KOPT-K1 (cell line): ENCODE data around the gene STRN.
"Not testable (repeated sequence)": the region's sequence is repeated elsewhere in the genome, so short reads cannot be mapped to it uniquely, and the experiment has no call there.

Experiments
- H3K27ac ChIP-seq: fragments of 200-600 bp; sonication (generic); 2 replicates; pipeline ENCODE4 v1.5.1; 2016; ENCODE audit warnings: antibody characterized with exemption, mild to moderate bottlenecking, low read depth, low read length; ENCODE audit not compliant: poor library complexity, severe bottlenecking
- H3K36me3 ChIP-seq: fragments of 200-600 bp; sonication (generic); 2 replicates; pipeline ENCODE4 v1.5.1; 2017; ENCODE audit warnings: antibody characterized with exemption, mild to moderate bottlenecking, low read length, moderate library complexity; ENCODE audit not compliant: insufficient read depth
- H3K9me3 ChIP-seq: fragments of 200-600 bp; sonication (generic); 2 replicates; pipeline ENCODE4 v1.5.1; 2017; ENCODE audit warnings: antibody characterized with exemption, low read length, mild to moderate bottlenecking; ENCODE audit not compliant: insufficient read depth, poor library complexity, severe bottlenecking

STRN gene

GRCh38 chr2:36855429-36855828 is 110.9 kb downstream of the STRN start:
- H3K9me3 ChIP-seq, result no peaks in the 10 kb centered on the region
- no peak overlapping the region for H3K27ac ChIP-seq
- H3K36me3 ChIP-seq, result peaks cover 53% of the 10 kb centered on the region

- H3K27ac ChIP-seq, result no peak overlapping the region
- no peaks in the 10 kb centered on the region for H3K9me3 ChIP-seq
- peaks cover 59% of the 10 kb centered on the region for H3K36me3 ChIP-seq
Measured at GRCh38 chr2:36854241-36854640, 112.1 kb downstream of the STRN start.

GRCh38 chr2:36849265-36849664 is 117.1 kb downstream of the STRN start:
- Histone ChIP-seq H3K27ac (no peak overlapping the region), H3K9me3 (no peaks in the 10 kb centered on the region), H3K36me3 (peaks cover 49% of the 10 kb centered on the region)

GRCh38 chr2:36843838-36844237 is 122.5 kb downstream of the STRN start:
- Histone ChIP-seq H3K36me3 (peaks cover 18% of the 10 kb centered on the region), H3K27ac (no peak overlapping the region), H3K9me3 (no peaks in the 10 kb centered on the region)

- no peak overlapping the region for H3K27ac ChIP-seq
- H3K9me3 ChIP-seq, result no peaks in the 10 kb centered on the region
- peaks cover 5% of the 10 kb centered on the region; the same call in 1 of the 2 replicates for H3K36me3 ChIP-seq
Measured at GRCh38 chr2:36839976-36840617, 126.2 kb downstream of the STRN start.

DNA sequence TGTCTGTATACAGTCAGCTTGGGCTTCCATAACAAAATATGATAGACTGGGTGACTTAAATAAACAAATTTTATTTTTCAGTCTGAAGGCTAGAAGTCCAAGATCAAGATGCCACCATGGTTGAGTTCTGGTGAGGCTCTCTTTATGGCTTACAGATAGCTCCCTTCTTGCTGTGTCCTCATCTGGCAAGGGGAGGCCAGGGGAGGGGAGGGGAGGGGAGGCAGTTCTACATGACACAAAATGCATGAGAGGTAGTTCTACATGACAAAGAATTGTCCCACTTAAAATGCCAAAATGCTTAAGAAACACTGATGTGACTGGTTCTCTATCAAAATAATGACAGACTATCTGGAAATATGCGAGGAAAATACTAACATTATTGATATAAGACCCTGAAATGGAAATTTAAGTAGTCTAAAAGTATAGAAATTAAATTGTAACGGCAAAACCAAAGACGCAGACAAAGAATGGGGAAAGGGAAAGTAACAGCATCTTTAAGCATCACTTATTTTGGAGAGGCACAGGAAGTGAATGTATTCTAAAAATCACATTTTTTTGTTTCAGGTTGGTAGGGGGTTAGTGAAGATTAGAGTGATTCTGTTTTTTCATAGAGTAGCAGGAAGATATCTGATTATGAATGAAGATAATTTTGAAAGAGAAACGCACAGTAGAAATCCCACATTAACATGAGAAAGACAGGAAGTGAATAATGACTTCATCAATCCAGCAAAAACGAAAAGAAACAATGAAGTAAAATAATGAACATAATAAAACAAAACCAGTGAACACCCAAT is 131.4 kb downstream of the STRN start:
- H3K36me3 ChIP-seq, result no peaks in the 10 kb centered on the region
- no peak overlapping the region for H3K27ac ChIP-seq

DNA sequence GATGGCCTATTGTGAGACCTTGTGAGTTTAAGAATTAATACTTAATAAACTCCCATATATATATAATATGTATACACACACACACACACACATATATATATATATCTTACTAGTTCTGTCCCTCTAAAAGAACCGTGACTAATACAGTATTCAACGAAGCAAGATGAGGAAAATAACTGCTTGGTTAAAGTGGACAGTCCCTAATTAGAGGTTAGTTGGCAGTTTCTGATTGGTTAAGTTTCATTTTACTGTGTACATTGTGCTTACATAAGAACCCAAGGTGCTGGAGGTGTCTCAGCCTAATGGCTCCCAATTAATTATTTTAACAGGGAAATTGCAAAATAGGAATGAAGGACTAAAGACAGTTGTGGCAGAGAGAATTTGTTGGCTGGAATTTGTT is 132.1 kb downstream of the STRN start:
- Histone ChIP-seq H3K27ac (no peak overlapping the region), H3K9me3 (no peaks in the 10 kb centered on the region)

More for the DNA sequence above, 131.4 kb downstream of the STRN start:
- H3K9me3 ChIP-seq, result no peaks in the 10 kb centered on the region

DNA sequence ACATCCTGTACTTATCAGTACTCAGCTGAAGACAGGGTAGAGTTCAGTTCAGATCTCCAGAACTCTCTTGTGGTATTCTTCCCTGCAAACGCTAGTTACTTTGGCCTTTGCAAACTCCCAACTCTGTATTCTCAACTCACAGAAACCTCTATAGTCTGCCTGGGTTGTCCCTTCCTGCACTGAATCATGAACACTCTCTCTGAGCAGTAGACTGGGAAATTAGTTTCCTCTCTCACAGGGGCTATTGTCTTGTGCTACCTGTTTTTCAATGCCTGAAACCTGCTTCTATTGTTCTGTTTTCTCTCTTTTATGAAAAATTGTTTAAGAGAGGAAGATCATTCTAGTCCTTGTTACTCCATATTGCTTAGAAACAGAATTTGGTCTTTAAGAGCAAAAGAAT is 135.2 kb downstream of the STRN start:
- no peak overlapping the region for H3K27ac ChIP-seq
- no peaks in the 10 kb centered on the region for H3K9me3 ChIP-seq
- H3K36me3 ChIP-seq, result no peaks in the 10 kb centered on the region

More for the DNA sequence above, 132.1 kb downstream of the STRN start:
- no peaks in the 10 kb centered on the region for H3K36me3 ChIP-seq

DNA sequence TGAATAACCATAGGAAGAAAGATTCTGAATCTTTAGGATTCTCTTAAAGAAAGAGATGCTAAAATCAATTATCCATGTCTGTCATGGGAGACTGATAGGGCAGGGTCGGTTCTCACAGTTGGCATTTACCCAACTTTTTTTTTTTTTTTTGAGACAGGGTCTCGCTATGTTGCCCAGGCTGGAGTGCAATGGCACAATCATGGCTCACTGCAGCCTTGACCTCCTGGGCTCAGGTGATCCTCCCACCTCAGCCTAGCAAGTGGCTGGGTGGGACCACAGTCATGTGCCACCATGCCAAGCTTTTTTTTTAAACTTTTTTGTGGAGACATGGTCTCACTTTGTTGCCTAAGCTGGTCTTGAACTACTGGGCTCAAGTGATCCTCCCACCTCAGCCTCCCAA is 141.7 kb downstream of the STRN start:
- not testable (repeated sequence) for H3K9me3 ChIP-seq, H3K36me3 ChIP-seq, H3K27ac ChIP-seq

GRCh38 chr2:36824273-36824672 is 142.1 kb downstream of the STRN start:
- Histone ChIP-seq H3K9me3 (no peaks in the 10 kb centered on the region), H3K36me3 (no peaks in the 10 kb centered on the region), H3K27ac (no peak overlapping the region)

- no peaks in the 10 kb centered on the region for H3K36me3 ChIP-seq
- H3K9me3 ChIP-seq, result no peaks in the 10 kb centered on the region
- no peak overlapping the region for H3K27ac ChIP-seq
Measured at GRCh38 chr2:36823862-36824261, 142.5 kb downstream of the STRN start.

GRCh38 chr2:36820942-36821605 is 145.3 kb downstream of the STRN start:
- Histone ChIP-seq H3K9me3 (no peaks in the 10 kb centered on the region), H3K27ac (no peak overlapping the region)

GRCh38 chr2:36819095-36819711 is 147.1 kb downstream of the STRN start:
- Histone ChIP-seq H3K9me3 (no peaks in the 10 kb centered on the region), H3K27ac (no peak overlapping the region), H3K36me3 (no peaks in the 10 kb centered on the region)

More at GRCh38 chr2:36820942-36821605, 145.3 kb downstream of the STRN start:
- H3K36me3 ChIP-seq, result no peaks in the 10 kb centered on the region

DNA sequence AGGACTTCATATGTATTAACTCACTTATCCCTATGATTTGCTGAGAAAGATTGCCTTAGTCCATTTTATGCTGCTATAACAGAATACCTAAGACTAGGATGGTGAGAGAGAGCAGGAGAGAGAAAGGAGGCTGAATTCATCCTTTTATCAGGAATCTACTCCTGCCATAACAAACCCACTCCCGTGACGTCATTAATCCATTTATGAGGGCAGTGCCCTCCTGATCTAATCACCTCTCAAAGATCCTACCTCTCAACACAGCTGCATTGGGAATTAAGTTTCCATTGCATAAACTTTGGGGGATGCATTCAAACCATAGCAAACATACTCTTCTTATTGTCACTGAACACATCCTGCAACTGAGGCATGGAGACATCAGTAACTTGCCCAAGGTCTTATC is 147.8 kb downstream of the STRN start:
- Histone ChIP-seq H3K36me3 (no peaks in the 10 kb centered on the region), H3K27ac (no peak overlapping the region), H3K9me3 (no peaks in the 10 kb centered on the region)

- no peak overlapping the region for H3K27ac ChIP-seq
- H3K36me3 ChIP-seq, result no peaks in the 10 kb centered on the region
- H3K9me3 ChIP-seq, result no peaks in the 10 kb centered on the region
Measured at GRCh38 chr2:36812196-36812595, 154.1 kb downstream of the STRN start.
